Stimulated activated CD4-positive, alpha-beta T cell treated with anti-CD3 and anti-CD28 coated beads, TNF-alpha, amount 100 ng/mL, for 1 hour (primary cell): Measurements from ENCODE around the gene QKI.
"Not testable (repeated sequence)": the region's sequence is repeated elsewhere in the genome, so short reads cannot be mapped to it uniquely, and the experiment has no call there.

ENCODE experiments used
- DNase-seq, 3 donors: peaks; one replicate each; pipeline ENCODE4 v3.0.0-alpha.2; 2020; ENCODE audit warnings: low read depth in 3 of 3, low spot score in 1 of 3

QKI gene

GRCh38 chr6:163413345-163414116 lies 987 bp upstream of the QKI start:
- peak; percentile 71 to 94 (median 89) for DNase-seq

DNA sequence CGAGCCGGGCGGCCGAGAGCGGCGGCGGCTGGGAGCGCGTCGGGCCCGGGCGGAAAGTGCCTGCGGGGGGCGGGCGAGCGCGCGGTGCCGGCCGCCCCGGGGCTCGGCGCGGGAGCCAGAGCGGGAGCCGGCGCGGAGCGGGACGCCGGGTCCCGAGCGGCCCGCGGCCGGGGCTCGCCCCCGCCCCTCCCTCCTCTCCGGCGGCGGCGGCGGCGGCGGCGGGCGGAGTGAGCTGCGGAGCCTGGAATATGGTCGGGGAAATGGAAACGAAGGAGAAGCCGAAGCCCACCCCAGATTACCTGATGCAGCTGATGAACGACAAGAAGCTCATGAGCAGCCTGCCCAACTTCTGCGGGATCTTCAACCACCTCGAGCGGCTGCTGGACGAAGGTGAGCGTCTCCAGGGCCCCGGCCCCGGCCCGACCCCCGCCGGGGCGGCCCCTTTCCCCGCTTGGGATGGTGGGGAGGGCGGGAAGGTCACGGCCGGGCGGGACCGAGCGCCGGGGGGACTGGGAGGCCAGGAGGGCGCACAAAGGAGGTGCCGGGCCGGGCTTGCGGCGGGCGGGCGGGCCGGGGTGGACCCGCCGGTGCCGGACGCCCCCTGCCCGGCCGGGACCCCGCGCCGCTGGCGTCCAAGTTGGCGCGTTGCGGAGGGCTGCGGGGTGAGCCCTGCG lies 565 bp downstream of the QKI start:
- DNase-seq = no peak

DNA sequence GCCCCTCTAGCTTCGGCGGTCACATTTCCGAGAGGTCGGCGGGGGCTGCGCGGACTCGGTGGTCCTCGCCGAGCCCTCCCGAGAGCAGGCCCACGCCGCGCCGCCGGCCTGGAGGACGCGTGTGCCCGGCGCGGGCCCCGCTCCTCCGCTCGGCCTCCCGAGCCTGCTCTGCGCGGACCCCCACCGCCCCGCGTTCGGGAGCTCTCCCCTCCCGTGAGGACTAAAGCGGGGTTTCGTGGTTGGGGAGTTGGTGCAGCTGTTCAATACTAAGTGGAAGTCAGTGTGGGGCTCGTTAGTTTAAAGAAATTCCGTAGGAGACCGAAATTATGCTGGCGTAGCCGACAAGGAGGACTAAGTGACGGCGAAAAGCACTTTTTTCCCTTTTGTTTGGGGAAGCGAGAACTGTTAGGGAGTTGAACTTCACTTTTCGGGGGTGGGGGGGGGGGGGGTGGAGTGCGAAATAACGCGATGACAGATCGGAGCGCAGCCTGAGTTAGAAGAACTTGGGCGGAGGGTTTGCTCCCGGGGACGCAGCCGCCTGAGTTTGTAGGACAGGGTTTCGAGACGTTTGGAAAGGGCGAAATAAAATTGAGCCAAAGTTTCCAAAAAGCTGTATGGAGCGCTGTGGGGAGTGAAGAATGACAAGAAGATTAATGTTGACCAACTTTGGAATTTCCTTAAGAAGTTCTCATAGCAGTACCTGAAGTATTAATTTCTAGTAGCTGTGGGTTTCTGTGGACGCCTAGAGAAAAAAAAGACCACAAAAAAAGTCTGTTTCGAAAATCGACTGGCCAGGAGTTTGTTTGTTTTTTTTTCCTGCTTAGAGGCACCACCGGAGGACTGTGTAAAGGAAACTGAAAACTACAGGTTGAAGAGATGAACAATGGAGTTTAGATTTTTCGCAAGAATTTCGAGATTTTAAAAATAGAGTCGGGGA lies 1.4 kb downstream of the QKI start:
- DNase-seq = peak in 1 of 3 donors; percentile 22

DNA sequence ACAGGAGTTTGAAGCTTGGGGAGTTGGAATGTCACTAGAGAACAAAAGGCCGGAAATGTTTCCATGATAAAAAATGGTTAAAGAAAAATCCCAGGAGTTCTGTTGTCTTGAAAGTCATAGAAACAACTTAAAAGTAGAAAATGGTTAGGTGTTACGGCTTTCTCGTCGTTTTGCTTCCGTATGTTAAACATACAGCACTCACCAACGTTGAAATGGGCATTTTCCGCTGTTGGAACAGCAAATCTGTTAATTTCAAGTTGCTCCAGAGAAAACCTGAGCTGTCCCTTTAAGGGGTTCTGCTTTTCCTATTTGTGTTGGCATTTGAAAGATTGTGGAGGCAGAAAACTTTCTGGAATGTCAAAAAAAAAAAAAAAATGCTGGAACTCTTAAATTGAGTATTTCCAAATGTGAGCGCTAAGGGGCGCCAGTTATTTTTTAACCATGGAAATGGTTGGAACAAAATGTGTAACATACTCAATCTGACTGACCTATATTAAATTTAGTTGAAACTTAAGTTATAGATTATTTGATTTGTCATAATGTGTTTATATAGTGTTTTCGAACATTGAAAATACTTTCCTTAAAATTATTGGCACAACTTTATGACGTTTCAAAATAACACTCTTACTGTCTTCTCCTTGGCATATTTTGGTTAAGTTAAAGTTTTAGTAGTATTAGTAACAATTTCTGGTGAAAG lies 2.2 kb downstream of the QKI start:
- DNase-seq = no peak

GRCh38 chr6:163417595-163417994 lies 3.1 kb downstream of the QKI start:
- DNase-seq = no peak

GRCh38 chr6:163418311-163419029 lies 4.0 kb downstream of the QKI start:
- DNase-seq = no peak

GRCh38 chr6:163419413-163420288 lies 5.1 kb downstream of the QKI start:
- DNase-seq = no peak

GRCh38 chr6:163420289-163420614 lies 5.7 kb downstream of the QKI start:
- no peak for DNase-seq

GRCh38 chr6:163422550-163422949 lies 8.0 kb downstream of the QKI start:
- DNase-seq = no peak

DNA sequence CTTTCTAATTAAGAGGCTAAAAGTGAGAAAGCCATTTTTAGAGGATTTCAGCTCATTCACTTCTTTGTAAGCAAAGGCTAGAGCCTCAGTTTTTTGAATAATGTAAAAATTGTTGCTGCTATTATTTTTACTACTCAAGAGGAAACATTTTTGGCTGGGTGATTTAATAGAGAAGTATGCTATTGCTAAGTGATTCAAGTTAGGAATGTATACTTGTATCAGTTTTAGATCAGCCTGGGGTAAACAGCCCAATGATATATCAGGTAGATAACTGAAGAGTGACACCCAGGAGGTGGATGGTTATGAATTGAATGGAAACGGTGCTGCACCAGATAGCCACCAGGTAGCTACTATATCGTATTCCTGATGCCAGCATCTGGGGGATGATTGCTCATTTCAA lies 9.2 kb downstream of the QKI start:
- DNase-seq = no peak

- DNase-seq = no peak
Observed at GRCh38 chr6:163427498-163428254, 13.2 kb downstream of the QKI start.

DNA sequence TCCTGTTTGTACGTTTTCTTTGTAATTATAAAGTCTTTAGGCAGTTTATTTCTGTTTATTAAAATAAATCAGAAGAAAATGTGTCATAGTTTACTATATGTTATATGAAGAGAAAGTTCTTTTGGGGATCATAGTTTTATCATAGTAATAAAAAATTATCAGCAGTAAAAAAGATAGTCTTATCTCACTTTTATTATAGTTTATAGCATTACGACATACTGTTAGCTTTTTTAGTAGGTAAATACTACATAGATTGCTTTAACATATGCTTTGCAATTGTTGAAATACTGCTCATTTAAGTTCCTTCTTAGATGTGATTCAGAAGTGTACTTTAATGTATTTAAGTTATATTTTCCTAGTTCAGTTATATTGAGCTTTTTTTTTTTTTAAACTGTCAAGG lies 13.9 kb downstream of the QKI start:
- no peak for DNase-seq

DNA sequence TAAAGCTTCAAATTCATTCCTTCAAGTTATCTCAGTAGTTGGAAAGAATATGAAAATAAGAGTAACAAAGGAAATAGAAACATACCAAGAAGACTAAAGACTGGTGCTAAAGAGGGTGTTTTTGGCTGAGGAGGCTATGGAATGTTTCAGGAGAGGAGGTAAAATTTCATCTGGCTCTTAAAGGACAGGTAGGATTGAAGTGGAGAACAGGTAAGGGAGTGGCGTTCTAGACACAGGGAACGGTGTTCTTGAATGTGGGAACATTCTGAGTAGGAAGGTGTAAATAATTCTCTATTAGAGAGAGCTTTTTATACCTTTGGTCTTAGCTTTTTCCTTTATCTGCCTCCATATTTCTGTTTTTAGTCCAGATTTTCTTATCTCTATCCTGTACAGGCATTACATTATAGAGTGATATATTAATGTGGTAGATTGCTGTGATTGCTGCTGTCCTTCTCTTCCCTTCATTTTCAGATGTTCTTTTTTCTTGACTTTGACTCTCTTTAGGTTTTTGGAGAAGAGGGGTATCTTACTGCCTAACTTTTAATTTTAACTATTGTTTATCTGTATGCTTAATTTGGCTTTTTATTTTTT lies 15.4 kb downstream of the QKI start:
- no peak for DNase-seq

DNA sequence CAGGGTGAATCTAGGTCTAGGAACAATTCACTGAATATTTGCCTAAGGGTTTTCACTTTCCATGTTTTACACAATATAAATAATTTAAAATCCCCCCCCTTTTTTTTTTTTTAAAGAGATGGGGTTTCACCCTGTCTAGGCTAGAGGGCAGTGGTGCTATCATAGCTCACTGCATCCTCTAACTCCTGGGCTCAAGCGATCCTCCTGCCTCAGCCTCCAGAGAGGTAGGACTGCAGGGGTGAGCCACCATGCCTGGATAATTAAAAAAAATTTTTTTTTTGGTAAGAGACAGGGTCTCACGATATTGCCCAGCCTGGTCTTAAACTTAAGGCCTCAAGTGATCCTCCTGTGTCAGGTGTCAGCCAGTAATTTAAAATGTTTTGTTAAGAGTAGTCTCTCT lies 17.8 kb downstream of the QKI start:
- DNase-seq = no peak

- not testable (repeated sequence) for DNase-seq
Observed at GRCh38 chr6:163433486-163433885, 19.0 kb downstream of the QKI start.

DNA sequence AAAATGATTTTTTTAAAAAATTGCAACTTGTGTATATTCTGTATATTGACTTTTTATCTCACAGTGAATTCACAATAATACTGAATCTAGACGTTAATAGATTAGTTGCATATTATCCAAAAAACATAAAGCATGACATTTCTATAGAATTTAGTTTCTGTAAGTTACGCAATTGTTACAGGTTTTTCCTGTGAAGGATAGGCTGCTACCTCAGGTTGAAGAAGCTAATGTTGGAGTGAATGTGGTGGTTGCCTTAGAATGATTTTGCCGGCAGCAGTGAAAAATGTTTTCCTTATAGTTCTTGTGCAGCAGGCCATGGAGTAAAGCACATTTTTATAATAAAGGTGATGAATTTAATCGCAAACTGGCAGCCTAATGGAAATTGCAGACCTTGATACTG lies 20.5 kb downstream of the QKI start:
- DNase-seq = no peak

- DNase-seq = no peak
Observed at GRCh38 chr6:163436843-163437242, 22.3 kb downstream of the QKI start.

DNA sequence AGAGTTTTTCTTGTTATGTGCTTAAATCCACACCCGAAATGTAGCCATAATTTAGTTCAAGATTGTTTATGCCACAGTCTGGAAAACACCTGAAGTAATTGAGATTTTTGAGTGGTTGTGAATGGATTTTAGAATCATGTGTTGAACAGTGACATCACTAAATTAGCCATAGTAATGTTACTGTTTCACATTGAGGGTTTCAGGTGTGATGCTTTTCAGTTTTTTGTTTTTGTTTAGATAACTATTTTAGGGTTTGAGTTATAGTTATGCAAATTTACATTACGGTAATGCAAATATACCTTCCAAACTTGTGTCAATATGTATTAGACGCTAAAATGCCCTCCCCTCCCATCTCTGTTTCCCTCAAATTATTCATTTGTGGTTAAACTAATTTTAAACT lies 22.9 kb downstream of the QKI start:
- no peak for DNase-seq
